Thyroid gland (tissue), 4 donors: ENCODE results near the gene DACH1. TPM values are rescaled to one million over a fixed set of nuclear protein-coding genes. Genes with fewer than 3 reads are reported as not detected.

Experiments
- DNase-seq, 2 donors: peaks; one replicate each; pipeline ENCODE4 v3.0.0-alpha.2; 2019
- H3K27ac ChIP-seq, 3 donors: fragments of 200-600 bp; sonication (generic); 1 replicate in 2 of 3; 2 replicates in 1 of 3; pipeline ENCODE4 v1.5.1; 2016 to 2019; ENCODE audit warnings: mild to moderate bottlenecking in 1 of 3, moderate library complexity in 1 of 3
- H3K27me3 ChIP-seq: fragments of 200-600 bp; sonication (generic); one replicate; pipeline ENCODE4 v1.5.1; 2019
- H3K36me3 ChIP-seq, 2 donors: fragments of 200-600 bp; sonication (generic); one replicate each; pipeline ENCODE4 v1.5.1; 2016 to 2019
- H3K4me1 ChIP-seq, 2 donors: fragments of 200-600 bp; sonication (generic); one replicate each; pipeline ENCODE4 v1.5.1; 2017 to 2019
- H3K4me3 ChIP-seq, 3 donors: fragments of 200-600 bp; sonication (generic); replicated peaks in 1 of 3; 1 replicate in 2 of 3; 2 replicates in 1 of 3; pipeline ENCODE4 v1.5.1; 2016; ENCODE audit warnings: mild to moderate bottlenecking in 1 of 3
- H3K9me3 ChIP-seq: fragments of 200-600 bp; sonication (generic); one replicate; pipeline ENCODE4 v1.5.1; 2017
- POLR2A ChIP-seq, 2 donors: fragments of 450-650 bp; IDR thresholded peaks; one replicate each; pipeline ENCODE4 v1.6.1; 2017; ENCODE audit warnings: antibody characterized with exemption in 2 of 2, mild to moderate bottlenecking in 2 of 2, moderate library complexity in 1 of 2
- WGBS, 2 donors: methylation state at CpG; one replicate each; pipeline ENCODE4 v1.1.5; 2017; 5-methylcytosine and 5-hydroxymethylcytosine counted together
- intact Hi-C: fragments of 100-400 bp; cut with DNase I; formaldehyde crosslinking; loops from one replicate; pipeline ENCODE4 v1.15.1; 2023
- total RNA-seq, 4 donors: library from RNA; depleted of rRNA; stranded (reverse); fragments of >200 nt; gene quantifications; one replicate each; pipeline ENCODE4 v1.2.3, GENCODE V29; 2016
- TF ChIP-seq, protein P1 (sequence below), 6 experiments: fragments of 200-600 bp in 3 of 6; fragments of 450-650 bp in 3 of 6; sonication (generic) in 3 of 6; IDR thresholded peaks; one replicate each; pipeline ENCODE4 v1.5.1; 2016 to 2019; ENCODE audit warnings: antibody characterized with exemption in 6 of 6, mild to moderate bottlenecking in 2 of 6, inconsistent platforms in 1 of 6, moderate library complexity in 1 of 6

DACH1 gene
- total RNA-seq, 4 donors from 2014 or later = 0.33 to 0.49 (median 0.33) TPM; not detected in 1

DNA sequence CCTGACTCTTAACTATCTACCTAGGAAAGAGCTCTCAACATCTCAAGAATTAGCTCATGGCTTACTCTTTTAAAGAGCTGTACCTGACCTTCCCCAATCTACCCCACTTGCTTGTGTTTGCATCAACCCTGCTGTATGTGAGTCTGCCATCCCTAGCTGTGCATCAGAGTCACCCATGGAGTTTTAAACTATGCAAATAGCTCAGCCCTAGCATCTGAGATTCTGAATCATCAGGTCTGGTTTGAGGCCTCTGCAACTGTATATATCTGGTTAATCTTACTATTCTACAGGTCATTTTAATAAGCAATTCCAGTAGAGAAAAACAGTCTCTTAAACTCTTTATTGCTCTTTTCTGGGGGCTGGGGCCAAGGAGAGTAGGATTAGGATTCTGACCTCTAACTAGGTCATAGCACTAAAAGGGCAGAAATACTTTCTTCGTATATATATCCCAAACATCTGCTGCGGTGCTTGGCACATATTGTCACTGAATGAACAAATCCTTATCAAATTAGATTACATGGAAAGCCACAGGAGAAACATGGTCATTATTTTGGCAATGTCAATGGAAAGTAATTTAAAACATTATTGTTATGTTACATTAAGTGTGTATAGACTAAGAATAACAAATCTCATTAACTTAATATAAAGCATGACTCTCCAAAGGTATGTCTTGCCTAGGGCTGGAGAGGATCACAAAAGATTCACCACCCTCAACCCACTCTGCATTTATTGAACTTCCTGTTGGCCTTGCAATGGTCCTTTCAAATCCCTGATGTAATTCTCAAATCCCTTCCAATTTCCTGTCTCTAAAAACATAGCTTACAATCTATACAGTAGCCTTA, 232.2 kb downstream of the DACH1 start:
- no peak overlapping the region for H3K27ac ChIP-seq
- no peaks in the 10 kb centered on the region for H3K9me3 ChIP-seq
- WGBS, 2 donors = 86 to 87% methylated on average over 2 of the region's 2 CpGs
- H3K4me3 ChIP-seq = no peak overlapping the region
- DNase-seq = no peak
- no peaks in the 10 kb centered on the region for H3K4me1 ChIP-seq
- no peaks in the 10 kb centered on the region for H3K36me3 ChIP-seq
- intact Hi-C loops = no loop called here
- H3K27me3 ChIP-seq = no peaks in the 10 kb centered on the region
- TF ChIP-seq POLR2A (IDR thresholded peaks at IDR 0.05) = no peak
- TF ChIP-seq, protein P1, sequence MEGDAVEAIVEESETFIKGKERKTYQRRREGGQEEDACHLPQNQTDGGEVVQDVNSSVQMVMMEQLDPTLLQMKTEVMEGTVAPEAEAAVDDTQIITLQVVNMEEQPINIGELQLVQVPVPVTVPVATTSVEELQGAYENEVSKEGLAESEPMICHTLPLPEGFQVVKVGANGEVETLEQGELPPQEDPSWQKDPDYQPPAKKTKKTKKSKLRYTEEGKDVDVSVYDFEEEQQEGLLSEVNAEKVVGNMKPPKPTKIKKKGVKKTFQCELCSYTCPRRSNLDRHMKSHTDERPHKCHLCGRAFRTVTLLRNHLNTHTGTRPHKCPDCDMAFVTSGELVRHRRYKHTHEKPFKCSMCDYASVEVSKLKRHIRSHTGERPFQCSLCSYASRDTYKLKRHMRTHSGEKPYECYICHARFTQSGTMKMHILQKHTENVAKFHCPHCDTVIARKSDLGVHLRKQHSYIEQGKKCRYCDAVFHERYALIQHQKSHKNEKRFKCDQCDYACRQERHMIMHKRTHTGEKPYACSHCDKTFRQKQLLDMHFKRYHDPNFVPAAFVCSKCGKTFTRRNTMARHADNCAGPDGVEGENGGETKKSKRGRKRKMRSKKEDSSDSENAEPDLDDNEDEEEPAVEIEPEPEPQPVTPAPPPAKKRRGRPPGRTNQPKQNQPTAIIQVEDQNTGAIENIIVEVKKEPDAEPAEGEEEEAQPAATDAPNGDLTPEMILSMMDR (IDR thresholded peaks at IDR 0.05) = no peak

DNA sequence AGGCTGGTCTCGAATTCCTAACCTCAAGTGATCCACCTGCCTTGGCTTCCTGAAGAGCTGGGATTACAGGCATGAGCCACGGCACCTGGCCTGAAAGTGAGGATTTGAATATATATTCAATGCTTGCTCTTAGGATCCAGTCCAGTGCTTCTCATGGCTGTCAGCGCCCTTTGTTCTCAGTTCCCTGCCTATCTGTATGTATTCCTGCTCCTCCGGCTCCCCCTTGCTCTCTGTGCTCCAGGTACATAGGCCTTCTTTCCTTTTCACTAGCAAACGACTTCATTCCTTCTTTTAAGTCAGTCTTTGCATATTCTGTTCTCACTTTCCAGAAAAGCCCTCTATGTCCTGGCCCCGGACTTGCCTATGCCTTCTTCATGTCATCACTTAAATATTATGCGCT, 232.8 kb downstream of the DACH1 start:
- Histone ChIP-seq H3K4me1 (no peaks in the 10 kb centered on the region), H3K27ac (no peak overlapping the region), H3K27me3 (no peaks in the 10 kb centered on the region), H3K4me3 (no peak overlapping the region), H3K36me3 (no peaks in the 10 kb centered on the region), H3K9me3 (no peaks in the 10 kb centered on the region)
- TF ChIP-seq, protein P1 (IDR thresholded peaks at IDR 0.05) = no peak
- no peak for TF ChIP-seq POLR2A (IDR thresholded peaks at IDR 0.05)
- intact Hi-C loops = no loop called here
- DNase-seq = no peak
- 86 to 89% methylated on average over 7 of the region's 7 CpGs for WGBS, 2 donors

DNA sequence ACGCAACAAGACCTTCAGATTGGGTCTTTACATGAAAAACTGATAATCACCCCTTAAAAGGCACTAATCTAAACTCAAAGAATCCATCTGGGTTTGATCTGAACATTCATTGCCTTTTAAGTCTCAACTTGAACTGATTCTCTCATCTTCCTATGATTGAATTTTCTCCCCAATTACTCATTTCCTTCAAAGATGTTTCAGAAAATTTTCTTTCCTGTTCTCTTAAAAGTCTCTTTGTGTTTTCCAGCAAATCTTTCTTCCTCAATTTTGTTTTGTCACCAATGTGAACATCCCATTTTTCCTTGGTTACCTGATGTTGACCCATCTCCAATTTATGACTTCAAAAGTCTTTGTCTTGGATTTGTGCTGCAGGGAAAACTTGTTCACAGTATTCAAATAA, 234.3 kb downstream of the DACH1 start:
- Histone ChIP-seq H3K27ac (no peak overlapping the region), H3K4me3 (no peak overlapping the region), H3K27me3 (no peaks in the 10 kb centered on the region), H3K4me1 (no peaks in the 10 kb centered on the region), H3K9me3 (no peaks in the 10 kb centered on the region), H3K36me3 (no peaks in the 10 kb centered on the region)
- TF ChIP-seq, protein P1 (IDR thresholded peaks at IDR 0.05) = no peak
- TF ChIP-seq POLR2A (IDR thresholded peaks at IDR 0.05) = no peak
- DNase-seq = no peak
- 90 to 92% methylated on average over 1 of the region's 1 CpG for WGBS, 2 donors
- intact Hi-C loops = no loop called here

DNA sequence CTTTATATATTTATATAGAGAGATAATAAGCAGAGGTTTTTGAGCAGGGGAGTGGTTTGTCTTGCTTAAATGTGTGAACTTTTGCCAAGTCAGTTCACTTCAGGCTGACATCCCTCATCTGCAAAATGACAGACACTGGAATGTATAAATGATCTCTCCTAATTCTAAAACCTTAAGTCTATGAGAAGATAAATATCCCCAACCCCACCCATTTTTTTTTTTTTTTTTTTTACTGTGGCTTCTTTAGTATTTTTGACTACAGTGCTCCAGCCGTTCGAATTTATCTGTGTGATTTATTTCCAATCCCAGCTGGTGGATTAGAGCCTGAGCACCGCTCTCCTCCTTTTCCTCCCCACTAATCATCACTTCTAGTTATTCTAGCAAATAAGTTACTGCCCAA, 234.8 kb downstream of the DACH1 start:
- intact Hi-C loops = no loop called here
- 78 to 87% methylated on average over 3 of the region's 3 CpGs for WGBS, 2 donors
- no peak for DNase-seq
- no peak for TF ChIP-seq POLR2A (IDR thresholded peaks at IDR 0.05)
- TF ChIP-seq, protein P1 (IDR thresholded peaks at IDR 0.05) = no peak
- Histone ChIP-seq H3K27me3 (no peaks in the 10 kb centered on the region), H3K4me1 (no peaks in the 10 kb centered on the region), H3K4me3 (no peak overlapping the region), H3K27ac (no peak overlapping the region), H3K9me3 (no peaks in the 10 kb centered on the region), H3K36me3 (no peaks in the 10 kb centered on the region)

DNA sequence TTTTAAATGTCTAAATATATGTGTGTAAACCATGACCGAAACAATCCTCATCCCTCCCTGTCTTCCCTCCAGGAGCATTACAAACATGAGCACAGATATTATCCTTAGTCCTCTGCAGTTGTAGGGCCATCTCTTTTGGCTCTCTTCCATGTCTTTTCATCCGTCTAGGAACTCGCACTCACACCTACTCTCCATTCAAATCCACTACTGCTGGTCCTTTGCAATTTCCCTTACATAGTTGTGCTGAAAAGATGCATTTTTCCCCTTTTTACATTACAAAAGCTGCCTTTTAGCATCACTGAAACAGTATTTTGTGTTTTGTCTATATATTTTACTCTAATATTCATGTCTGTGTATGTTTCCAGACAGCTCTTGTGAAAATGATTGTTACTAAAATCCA, 237.8 kb downstream of the DACH1 start:
- Histone ChIP-seq H3K4me1 (no peaks in the 10 kb centered on the region), H3K4me3 (no peak overlapping the region), H3K27me3 (no peaks in the 10 kb centered on the region), H3K27ac (no peak overlapping the region), H3K36me3 (no peaks in the 10 kb centered on the region), H3K9me3 (no peaks in the 10 kb centered on the region)
- intact Hi-C loops = no loop called here
- whole genome bisulfite sequencing, 2 donors = 85 to 90% methylated on average over 3 of the region's 3 CpGs
- TF ChIP-seq, protein P1 (IDR thresholded peaks at IDR 0.05) = no peak
- TF ChIP-seq POLR2A (IDR thresholded peaks at IDR 0.05) = no peak
- DNase-seq = no peak
